SW480 (cell line): ENCODE results near the gene GABRG3.
A peak's percentile ranks its signal among the peaks of the same experiment; 100 is the strongest.
"Not testable (repeated sequence)": the region's sequence is repeated elsewhere in the genome, so short reads cannot be mapped to it uniquely, and the experiment has no call there.

Experiments
- DNase-seq: peaks from one replicate; pipeline ENCODE4 v3.0.0-alpha.2; 2016; ENCODE audit warnings: low spot score

Gene GABRG3

DNA sequence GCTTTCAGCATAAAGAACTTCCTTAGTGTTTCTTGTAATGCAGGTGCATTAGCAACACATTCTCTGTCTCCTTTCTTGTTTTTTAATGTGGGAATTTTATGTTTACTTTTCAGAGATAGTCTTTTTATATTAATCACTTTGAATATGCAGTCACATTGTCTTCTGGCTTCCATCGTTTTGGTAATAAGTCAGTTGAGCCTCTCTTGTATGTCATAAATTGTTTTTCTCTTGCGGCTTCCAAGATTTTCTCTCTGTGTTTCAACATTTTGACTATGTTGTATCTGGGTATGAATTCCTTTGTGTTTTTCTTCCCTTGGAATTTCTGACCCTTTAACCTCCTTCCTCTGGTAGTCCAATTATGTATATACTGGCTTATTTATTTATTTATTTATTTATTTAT lies 25.3 kb downstream of the GABRG3 start:
- no peak for DNase-seq

DNA sequence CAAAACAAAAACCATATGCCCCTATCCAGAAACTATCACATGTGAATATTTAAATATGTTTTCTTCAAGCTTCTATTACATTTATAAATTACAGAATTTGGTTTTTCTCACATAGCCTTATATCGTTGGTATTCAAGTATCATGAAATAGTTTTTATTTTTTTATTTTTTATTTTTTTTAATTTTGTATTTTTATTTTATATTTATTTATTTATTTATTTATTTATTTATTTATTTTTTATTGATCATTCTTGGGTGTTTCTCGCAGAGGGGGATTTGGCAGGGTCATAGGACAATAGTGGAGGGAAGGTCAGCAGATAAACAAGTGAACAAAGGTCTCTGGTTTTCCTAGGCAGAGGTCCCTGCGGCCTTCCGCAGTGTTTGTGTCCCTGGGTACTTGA lies 32.0 kb downstream of the GABRG3 start:
- DNase-seq, result not testable (repeated sequence)

DNA sequence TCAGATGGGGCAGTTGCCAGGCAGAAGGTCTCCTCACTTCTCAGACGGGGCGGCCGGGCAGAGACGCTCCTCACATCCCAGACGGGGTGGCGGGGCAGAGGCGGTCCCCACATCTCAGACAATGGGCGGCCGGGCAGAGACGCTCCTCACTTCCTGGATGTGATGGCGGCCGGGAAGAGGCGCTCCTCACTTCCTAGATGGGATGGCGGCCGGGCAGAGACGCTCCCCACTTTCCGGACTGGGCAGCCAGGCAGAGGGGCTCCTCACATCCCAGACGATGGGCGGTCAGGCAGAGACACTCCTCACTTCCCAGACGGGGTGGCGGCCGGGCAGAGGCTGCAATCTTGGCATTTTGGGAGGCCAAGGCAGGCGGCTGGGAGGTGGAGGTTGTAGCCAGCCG lies 33.2 kb downstream of the GABRG3 start:
- DNase-seq, result not testable (repeated sequence)

DNA sequence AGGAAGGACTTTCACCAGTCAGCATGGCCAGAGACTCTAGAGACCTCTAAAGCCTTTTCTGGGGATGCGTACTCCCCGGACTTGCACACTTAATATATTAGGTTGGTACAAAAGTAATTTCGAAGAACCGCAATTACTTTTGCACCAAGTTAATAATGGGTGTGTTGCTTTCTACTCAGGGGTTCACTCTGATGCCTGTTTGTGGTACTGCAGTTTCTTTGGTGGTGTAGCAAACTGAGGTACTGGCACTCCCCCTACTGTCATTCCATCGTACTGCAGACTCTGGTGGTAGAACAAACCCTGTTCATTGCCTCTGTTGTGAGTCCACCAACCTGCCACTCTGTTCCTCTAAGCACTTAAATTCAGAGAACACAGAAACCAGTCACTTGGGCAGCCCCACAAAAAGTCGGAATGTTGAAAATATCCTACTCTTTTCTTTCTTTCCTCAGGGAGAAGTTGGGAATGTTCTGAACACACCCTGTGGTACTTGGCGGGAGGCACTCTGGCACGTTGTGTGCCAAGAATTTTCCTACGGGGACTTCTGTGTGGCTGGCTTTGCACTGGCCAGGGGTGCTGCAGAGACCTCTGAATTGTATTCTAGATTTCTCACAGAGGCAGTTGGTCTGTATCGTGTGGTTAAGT lies 46.3 kb downstream of the GABRG3 start:
- DNase-seq, result peak; percentile 69

DNA sequence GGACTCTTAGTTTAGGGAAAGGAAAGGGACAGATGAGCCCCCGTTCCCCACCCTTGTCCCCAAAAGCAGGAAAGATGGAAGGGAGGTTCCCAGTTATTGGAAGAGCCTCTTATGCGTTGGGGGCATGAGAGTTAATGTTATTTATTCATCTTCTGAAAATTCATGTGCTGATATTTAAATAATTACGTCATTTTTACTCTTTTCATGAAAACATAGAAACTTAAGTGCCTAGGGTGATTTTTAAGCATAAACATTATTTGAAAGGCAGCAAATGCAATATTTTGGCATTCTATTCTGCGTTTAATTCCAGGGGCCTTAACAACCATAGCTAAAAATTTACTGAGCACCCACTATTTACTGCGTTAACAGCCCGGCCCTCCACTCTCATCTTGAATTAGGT lies 48.7 kb downstream of the GABRG3 start:
- no peak for DNase-seq

DNA sequence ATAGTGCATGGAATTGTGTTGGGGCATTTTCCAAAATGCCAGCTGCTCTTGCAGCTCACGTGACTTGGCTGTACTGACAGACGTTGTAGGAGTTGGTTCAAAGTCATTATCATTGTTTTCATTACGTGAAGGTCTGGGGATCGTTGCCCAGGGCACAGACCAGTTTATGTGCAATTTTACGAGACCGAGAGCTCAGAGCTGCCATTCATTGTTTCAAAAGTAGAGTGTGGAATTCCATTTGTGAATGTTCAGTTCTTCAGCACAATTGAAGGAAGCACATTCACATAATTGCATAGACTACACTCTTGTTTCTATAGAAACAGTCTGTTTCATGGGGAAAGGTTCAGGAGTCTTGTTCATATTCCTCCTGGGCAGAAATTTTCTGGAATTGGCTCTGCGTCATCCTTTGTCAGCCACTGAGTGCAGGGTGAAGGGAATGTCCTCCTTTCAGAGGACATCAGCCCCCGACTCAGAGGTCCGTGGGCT lies 54.5 kb downstream of the GABRG3 start:
- no peak for DNase-seq

DNA sequence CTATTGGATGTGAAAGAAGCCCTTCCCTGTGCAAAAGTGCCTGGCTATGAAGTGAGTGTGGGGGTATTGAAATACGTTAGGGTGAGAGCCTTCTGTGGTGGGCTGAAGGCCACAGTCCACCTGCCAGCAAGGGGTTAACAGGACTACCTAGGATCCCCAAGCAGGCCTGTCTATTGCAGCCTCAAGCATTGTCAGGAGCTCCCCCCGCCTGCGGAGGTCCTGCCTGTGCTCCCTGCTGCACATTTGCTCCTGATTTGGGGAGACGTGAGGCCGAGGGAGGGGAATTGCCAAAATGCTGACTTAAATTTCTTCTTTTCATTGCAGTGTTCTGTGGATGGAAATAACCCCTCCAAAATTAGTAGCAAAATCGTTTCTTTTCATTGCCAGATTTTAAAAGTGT lies 56.2 kb downstream of the GABRG3 start:
- no peak for DNase-seq

DNA sequence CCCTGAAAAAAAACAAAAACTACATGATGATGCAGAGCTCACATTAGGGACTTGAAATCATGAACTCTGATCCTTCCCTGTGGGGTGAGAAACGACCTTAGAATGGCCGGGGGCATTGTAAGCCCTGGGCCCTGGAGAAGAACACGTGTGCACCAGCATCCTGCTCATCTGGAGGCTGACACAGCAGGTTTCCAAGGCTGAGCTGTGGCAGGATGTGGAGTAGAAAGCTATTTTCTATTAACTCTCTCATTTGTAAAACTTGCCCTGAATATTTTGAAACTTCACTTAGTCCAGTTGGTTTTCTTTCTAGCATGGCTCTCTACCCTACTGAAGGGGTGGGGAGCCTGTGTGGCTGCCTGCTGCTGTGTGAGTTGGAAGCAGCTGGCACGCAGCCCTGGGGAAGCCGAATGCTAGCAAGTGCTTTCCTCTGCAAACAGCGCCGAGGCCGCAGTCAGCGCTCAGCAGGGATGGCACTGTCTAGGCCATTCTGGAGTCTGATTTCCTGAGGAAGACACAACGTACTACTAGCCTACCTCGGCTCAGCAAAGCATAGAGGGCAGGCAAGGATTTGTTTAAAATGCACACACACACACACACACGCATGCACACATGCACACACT lies 58.0 kb downstream of the GABRG3 start:
- DNase-seq, result no peak

DNA sequence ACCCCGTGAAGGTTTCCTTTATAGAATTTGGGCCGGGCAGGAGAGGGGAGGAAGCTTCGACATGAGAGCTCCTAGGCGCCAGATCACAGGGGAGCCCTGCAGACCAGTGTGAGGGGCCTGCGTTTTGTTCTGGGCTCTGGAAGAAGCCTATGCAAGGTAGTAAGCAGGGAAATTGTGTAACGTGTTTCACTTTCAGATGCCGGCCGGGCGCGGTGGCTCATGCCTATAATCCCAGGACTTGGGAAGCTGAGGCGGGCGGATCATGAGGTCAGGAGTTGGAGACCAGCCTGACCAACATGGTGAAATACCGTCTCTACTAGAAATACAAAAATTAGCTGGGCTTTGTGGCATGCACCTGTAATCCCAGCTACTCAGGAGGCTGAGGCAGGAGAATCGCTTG lies 65.2 kb downstream of the GABRG3 start:
- DNase-seq, result no peak

DNA sequence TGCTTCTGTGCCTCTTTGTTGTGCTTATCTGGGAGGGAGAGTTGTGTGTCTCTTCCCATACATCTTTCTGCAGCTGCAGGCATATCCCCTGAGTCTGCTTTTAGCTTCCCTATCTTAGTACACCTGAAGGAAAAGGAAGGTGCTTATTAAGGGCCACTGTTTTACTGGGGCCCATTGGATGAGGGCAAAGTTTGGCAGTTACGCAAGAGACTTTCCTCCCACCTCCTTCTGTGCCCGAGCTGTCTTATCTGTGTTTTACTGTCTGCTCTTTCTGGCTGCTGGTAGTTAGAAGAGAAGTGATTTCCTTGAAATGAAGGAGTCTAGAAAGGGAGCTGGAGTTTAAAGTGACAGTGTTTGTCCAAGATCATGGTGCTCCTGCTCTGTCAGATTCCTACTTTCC lies 66.5 kb downstream of the GABRG3 start:
- no peak for DNase-seq

DNA sequence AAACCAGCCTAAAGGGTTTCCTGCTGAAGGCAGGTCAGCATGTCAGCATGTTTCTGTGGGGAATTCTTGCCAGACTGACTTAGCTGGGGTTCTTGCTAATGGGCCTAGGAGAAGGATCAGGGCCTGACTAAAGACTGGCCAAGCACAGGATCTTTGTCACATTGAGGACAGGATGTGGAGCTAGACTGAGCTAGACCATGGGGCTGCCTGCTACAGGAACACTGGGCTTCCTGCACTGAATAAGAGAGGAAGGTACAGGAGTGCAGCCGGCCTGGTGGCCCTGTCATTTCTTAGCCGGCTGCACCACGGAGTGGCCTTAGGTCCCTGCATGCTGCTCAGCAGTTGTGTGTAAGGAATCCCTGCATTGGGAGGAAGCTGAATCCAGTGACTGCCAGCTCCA lies 68.2 kb downstream of the GABRG3 start:
- DNase-seq, result no peak

DNA sequence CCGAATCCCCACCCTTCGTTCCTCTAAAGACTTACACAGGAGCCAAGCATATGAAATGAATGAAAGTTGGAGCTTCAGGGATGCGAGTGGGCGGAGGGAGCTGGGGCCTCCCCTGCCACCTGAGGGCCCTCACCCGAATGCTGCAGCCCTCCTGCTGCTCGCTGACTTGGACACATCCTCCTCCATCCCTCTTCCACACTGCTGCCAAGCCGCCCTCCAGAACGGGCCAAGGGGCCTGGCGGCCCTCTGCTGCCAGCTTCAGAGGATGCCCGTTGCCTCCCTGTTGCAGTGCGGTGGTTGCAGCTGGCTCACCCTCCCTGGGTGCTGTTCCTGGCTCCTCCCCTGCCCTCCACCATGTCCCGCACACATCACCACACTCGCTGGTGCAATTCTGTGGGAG lies 71.2 kb downstream of the GABRG3 start:
- no peak for DNase-seq

DNA sequence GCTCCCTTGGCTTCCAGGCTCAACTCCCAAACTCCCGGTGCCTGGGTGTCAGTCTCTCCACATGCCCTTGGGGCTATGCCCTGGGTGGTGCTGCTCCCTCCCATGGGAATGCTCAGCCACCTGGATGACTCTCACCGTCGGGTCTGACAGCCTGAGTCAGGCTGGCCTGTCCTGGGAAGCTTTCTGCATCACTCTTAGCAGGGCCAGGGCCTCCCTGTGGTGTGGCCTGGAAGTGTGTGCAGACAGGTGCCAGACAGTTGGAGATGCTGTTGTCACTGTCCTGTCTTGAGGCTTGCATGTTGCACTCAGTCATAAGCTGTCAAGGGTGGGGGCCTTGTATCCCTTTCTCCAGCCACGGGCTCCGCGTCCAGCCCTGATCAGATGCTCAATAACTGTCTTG lies 71.7 kb downstream of the GABRG3 start:
- no peak for DNase-seq

DNA sequence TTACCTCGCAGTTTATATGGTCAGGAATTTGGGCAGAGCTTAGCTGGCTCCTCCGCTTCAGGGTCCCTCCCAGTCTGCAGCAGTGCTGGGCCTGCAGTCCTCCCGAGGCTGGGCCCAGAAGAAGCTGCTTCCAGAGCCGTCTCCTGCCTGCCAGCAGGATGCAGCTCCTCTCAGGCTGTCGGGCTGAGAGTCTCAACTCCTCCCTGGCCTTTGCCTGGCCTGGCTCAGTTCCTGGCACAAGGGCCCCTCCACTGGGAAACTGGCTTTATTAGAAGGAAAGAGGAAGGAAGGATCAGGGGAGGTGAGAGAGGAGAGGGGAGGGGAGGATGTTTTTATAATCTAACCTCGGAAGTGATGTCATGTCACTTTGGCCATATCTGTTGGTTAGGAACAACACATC lies 72.8 kb downstream of the GABRG3 start:
- DNase-seq, result no peak

DNA sequence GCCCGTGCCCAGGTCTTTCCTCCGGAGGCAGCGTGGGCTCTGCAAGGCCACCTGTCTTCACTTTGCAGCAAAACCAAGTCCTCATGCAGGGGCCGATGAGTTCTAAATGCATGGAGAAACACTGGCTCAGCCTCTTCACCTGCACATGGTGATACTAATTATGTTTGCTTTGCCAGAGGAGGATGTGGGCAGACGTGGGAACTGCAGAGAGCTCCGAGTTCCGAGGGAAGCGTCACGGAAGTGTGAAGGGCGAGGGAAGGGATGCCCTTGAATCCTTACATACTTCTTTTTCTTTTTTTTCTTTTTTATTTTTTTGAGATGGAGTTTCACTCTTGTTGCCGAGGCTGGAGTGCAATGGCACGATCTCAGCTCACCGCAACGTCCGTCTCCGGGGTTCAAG lies 74.8 kb downstream of the GABRG3 start:
- DNase-seq, result no peak

DNA sequence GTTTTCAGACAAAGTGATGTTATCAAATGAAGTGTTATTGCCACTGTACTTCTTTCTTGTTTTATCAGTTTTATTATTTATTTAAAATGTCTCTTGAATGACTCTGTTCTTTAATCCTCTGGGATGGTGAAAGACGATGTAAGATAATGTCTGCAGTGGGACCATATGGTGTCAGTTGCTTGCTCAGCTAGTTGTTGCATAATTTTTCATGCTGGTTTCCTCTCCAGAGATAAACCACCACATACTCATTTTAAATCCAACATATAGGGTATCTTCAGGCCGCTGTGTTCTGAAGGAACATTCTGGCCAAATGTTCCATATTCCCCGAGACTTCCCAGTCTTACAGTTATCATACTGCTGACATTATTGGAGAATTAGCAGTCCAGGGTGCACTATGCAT lies 75.9 kb downstream of the GABRG3 start:
- no peak for DNase-seq

DNA sequence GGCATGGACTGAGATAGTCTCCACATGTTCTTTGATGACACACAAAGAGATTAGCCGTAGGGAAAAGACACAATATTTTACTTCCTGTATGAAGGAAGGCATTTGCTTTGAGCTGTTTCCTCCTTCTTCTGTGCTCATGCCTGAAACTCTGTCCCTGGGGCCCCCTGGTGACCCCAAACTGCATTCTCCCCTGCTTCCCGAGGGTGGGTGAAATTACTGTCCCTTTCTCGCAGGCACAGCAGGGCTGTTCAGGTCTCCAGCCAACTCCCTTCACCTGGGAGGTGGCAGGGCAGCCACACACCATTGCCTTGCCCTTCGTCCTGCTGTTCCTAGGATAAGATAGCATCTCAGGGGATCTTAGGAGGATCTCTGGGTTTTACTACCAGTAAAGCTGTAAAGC lies 79.2 kb downstream of the GABRG3 start:
- no peak for DNase-seq

DNA sequence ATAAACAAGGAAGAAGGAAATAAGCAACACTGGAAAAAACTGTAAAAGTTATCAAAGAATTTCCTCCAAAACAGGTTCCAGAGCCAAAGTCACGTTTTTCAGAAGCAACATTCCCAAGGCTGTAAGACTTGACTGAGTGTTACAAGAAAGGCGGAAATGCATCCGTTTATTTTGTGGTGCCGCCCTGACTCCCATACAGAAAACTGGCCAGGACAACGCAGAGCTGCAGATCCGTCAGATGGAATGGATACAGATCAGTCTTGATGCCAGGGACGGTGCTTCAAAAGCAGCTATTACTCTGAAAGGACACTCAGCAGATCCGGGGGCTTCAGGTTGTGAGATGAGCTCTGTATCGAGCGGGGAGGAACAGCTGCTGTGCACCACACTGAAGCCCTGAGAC lies 83.4 kb downstream of the GABRG3 start:
- no peak for DNase-seq

DNA sequence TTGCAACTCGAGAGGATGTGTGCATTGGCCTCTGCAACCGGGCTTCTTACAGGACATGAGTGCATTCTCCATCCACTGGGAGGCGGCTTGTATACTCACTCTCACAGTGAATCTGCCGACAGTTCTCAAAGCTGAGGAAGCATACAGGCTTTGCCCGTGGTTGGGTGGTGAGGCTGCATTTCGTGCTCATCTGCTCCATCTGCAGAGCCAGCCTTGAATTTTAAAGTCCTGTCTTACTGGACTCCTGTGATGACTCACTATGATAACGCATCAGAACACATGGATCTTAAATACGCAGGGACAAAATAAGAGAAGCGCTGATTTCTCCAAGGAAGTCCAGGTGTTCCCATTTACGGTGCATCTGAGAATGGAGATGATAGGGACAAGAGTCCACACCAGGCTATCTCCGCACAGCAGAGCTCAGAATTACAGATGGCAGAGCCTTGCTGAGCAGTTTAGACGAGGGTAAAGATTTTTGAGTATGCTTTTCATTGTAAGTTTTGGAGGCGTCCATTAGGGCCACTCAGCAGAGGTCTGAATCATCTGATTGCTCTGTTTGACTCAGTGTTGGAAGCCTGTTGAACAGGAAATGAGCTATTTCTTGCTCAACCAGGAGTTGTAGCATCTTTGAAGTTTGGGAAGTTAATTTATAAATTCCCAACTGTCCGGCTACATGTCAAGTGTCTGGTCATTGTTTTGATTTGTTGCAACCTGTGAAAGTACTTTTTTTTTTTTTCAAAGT lies 87.1 kb downstream of the GABRG3 start:
- DNase-seq, result no peak

DNA sequence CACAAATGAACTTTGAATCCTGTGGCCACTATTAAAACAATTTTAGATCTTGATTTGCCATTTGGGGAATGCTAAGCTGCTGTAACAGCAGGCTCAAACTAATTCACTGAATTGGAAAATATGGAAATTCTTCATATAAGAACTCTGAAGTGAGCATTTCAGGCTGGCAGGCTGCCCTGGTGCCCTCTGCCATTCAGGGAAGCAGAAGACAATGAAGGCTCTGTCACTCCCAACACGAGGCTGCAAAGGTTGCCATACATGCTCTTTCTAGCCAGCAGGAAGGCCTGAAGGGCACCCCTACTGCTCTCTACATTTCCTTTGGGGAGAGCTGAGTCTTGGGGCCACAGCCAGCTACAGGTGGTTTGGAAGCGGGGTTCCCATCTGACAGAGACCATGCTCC lies 88.0 kb downstream of the GABRG3 start:
- no peak for DNase-seq

DNA sequence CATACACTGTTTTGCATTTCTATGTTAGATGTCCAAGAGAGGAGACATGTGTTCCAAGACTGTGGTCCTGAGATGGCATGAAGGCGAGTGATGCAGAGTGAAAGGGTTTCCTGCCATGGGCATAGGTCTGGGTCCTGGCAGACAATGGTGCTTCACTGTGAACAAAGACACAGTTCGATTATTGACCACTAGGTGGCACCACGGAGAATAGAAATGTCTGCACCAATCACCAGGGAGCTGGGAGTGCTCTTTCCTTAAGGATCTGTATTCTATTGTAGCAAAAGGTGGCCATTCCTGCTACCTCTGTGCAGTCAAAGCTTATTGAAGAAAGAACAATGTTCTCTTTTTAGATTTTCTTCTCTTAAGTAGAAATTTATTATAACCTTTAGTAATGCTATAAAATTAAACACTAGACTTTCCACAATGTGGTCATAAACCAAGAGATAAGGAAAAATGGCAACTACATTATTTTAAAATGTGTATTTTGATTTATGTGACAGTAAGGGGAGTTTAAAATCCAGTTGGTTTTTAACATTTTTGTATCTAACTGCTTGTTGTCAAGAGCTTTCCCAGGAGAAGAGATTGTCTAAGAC lies 88.7 kb downstream of the GABRG3 start:
- peak; percentile 43 for DNase-seq

DNA sequence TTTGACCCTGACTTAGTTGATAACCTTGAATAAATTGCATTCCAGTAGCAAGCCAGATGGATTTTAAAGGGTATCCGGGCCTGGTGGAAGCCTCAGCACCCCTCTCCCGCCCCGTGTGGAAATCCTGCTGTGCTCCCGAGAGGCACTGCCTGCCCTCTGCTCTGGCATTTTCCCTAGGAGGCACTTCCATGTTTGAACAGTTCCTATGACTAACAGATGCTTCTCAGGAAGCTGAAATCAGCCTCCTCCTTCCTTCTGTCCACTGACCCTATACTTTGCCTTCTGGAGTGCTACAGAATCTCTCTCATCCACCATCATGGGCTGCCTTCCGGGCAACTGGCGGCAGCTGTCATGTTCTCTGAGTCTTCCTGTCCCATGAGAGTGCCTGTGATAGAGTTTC lies 90.8 kb downstream of the GABRG3 start:
- DNase-seq, result no peak

DNA sequence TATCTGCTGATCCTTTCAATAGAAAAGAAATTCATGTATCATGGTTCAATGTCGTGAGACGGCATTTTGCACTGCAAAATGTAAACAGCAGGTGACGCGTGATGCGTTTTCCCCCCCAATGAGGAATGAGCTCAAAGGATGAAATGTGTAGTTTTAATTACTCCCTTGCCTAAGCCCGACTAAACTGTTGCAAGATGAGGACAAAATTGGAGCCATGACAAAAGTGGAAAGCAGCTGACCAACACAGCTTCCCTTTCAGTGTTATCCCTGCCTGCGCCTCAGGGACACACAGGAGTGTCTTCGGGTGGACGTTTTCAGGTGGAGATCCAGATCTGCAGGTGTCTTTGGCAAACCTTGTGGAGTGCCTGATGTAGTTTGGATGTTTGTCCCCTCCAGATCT lies 92.0 kb downstream of the GABRG3 start:
- DNase-seq, result no peak
